A549 (cell line): ENCODE results near the gene MGLL. TPM values are rescaled to one million over a fixed set of nuclear protein-coding genes. Genes with fewer than 3 reads are reported as not detected.

ENCODE experiments used
- EHF ChIP-seq: fragments of 250-450 bp; sonication (Bioruptor Pico); IDR thresholded peaks from 2 replicates; pipeline ENCODE4 v1.5.0; 2020; ENCODE audit warnings: mild to moderate bottlenecking
- ESRRA ChIP-seq: fragments of 150-350 bp; IDR thresholded peaks from 2 replicates; pipeline ENCODE4 v1.6.1; 2014; ENCODE audit warnings: mild to moderate bottlenecking, low read length, borderline replicate concordance
- FOSL2 ChIP-seq, 2 experiments: fragments of 450-650 bp in 1 of 2; fragments of >200 bp in 1 of 2; sonication (Bioruptor Twin) in 1 of 2; formaldehyde crosslinking; IDR thresholded peaks; 2 replicates each; pipeline versions ENCODE4 v1.5.0 to v1.6.1; 2016 to 2020; ENCODE audit warnings: mild to moderate bottlenecking in 1 of 2, moderate library complexity in 1 of 2
- FOXS1 ChIP-seq: fragments of 250-450 bp; sonication (Bioruptor Pico); IDR thresholded peaks from 2 replicates; pipeline ENCODE4 v1.5.0; 2020; ENCODE audit warnings: mild to moderate bottlenecking, moderate library complexity
- GATA3 ChIP-seq: IDR thresholded peaks from 2 replicates; pipeline ENCODE4 v1.6.1; 2012; ENCODE audit warnings: borderline replicate concordance
- HOXB5 ChIP-seq: fragments of 250-450 bp; sonication (Bioruptor Pico); IDR thresholded peaks from 2 replicates; pipeline ENCODE4 v1.5.0; 2020; ENCODE audit warnings: mild to moderate bottlenecking, moderate library complexity
- JUNB ChIP-seq: fragments of >200 bp; sonication (Bioruptor Twin); formaldehyde crosslinking; IDR thresholded peaks from 2 replicates; pipeline ENCODE4 v1.6.1; 2016
- KDM1A ChIP-seq: fragments of 200-600 bp; sonication (generic); IDR thresholded peaks from 2 replicates; pipeline ENCODE4 v1.6.1; 2016; ENCODE audit warnings: low read depth, mild to moderate bottlenecking
- KDM5A ChIP-seq: fragments of 200-600 bp; sonication (generic); IDR thresholded peaks from 2 replicates; pipeline ENCODE4 v1.6.1; 2016; ENCODE audit warnings: antibody characterized with exemption, mild to moderate bottlenecking
- MYC ChIP-seq: IDR thresholded peaks from 2 replicates; pipeline ENCODE4 v1.6.1; 2012; ENCODE audit warnings: mild to moderate bottlenecking, inconsistent platforms, low read length, improper control_type of control experiment, borderline replicate concordance
- NFE2L2 ChIP-seq: fragments of 150-350 bp; conservative IDR thresholded peaks from 2 replicates; pipeline ENCODE4 v1.6.1; 2014; ENCODE audit warnings: low read length
- NR3C1 ChIP-seq: fragments of >200 bp; sonication (Bioruptor Twin); formaldehyde crosslinking; IDR thresholded peaks from 3 replicates; pipeline ENCODE4 v1.6.1; 2017
- POLR2A ChIP-seq: IDR thresholded peaks from 2 replicates; pipeline ENCODE4 v1.6.1; 2012; ENCODE audit warnings: mild to moderate bottlenecking, low read length
- POLR2AphosphoS2 ChIP-seq: conservative IDR thresholded peaks from 2 replicates; pipeline ENCODE4 v1.6.1; 2012; ENCODE audit warnings: low read length, improper control_type of control experiment, inconsistent platforms
- RAD21 ChIP-seq, 2 experiments: fragments of >200 bp in 1 of 2; sonication (Bioruptor Twin) in 1 of 2; formaldehyde crosslinking in 1 of 2; IDR thresholded peaks in 1 of 2; conservative IDR thresholded peaks in 1 of 2; 2 replicates in 1 of 2; 3 replicates in 1 of 2; pipeline ENCODE4 v1.6.1; 2012 to 2018; ENCODE audit warnings: inconsistent platforms in 1 of 2
- RFX5 ChIP-seq: fragments of 450-650 bp; IDR thresholded peaks from 2 replicates; pipeline ENCODE4 v1.7.1; 2014; ENCODE audit warnings: antibody characterized with exemption, mild to moderate bottlenecking, moderate library complexity
- SMC3 ChIP-seq: fragments of >200 bp; sonication (Bioruptor Twin); formaldehyde crosslinking; IDR thresholded peaks from 3 replicates; pipeline ENCODE4 v1.6.1; 2018; ENCODE audit warnings: inconsistent platforms
- SREBF2 ChIP-seq: fragments of 450-650 bp; IDR thresholded peaks from 2 replicates; pipeline ENCODE4 v1.6.1; 2014; ENCODE audit warnings: mild to moderate bottlenecking, moderate library complexity
- ZFP36 ChIP-seq: fragments of 450-650 bp; IDR thresholded peaks from 2 replicates; pipeline ENCODE4 v1.6.1; 2014; ENCODE audit warnings: borderline replicate concordance; ENCODE audit not compliant: partially characterized antibody
- polyA plus RNA-seq, 4 experiments: library from polyadenylated mRNA; depleted of rRNA in 3 of 4; stranded (reverse); fragments of >200 nt; fragmentation: RNase III in 1 of 4; extraction: RNeasy Plus Mini Kit Qiagen cat#74134 plus additional on column Dnase treatment in 1 of 4; gene quantifications; 2 replicates in 3 of 4; 3 replicates in 1 of 4; pipeline ENCODE4 v1.2.3, GENCODE V29; 2011 to 2017
- TF ChIP-seq, protein P1 (sequence below): fragments of >200 bp; sonication (Bioruptor Twin); formaldehyde crosslinking; IDR thresholded peaks from 3 replicates; pipeline ENCODE4 v1.6.1; 2016
- TF ChIP-seq, protein P2 (sequence below): fragments of 150-350 bp; IDR thresholded peaks from 2 replicates; pipeline ENCODE4 v1.6.1; 2014; ENCODE audit warnings: low read depth, mild to moderate bottlenecking, low read length
- TF ChIP-seq, protein P3 (sequence below): IDR thresholded peaks from 2 replicates; pipeline ENCODE4 v1.6.1; 2012
- TF ChIP-seq, protein P4 (sequence below): fragments of >200 bp; sonication (Bioruptor Twin); formaldehyde crosslinking; IDR thresholded peaks from 3 replicates; pipeline ENCODE4 v1.5.1; 2016

MGLL gene
- polyA plus RNA-seq, 2 of the 4 experiments (the other 2 are of a cell fraction): 38.5 to 41.5 TPM

DNA sequence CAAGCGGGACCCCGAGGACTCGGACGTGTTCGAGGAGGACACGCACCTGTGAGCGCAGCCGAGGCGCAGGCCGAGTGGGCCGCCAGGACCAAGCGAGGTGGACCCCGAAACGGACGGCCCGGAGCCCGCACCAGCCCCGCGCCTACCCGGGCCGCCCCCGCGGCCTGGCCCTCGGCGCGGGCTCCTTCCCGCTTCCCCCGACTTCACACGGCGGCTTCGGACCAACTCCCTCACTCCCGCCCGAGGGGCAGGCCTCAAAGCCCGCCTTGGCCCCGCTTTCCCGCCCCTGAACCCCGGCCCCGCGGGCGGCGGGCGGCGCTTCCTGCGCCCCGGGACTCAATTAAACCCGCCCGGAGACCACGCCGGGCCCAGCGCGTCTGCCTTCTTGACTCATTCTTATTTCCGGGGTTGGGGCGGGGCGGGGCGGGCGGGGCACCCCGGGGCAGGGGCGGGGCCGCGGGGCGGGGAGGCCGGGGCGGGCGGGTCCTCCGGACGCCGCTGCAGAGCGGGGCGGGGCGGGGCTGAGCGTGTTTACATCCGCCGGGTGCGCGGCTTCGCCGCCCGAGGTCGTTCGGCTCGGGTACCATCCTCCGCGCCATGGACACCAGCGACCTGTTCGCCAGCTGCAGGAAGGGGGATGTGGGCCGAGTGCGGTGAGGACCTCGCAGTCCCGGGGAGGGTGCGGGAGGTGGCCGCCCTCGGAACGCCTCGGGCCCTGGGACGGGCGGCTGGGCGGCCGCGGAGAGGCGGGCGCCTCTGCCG is 149.7 kb downstream of the MGLL start, which contains the start of gene ABTB1 (continued):
- TF ChIP-seq GATA3: no peak
- no peak for TF ChIP-seq NR3C1
- TF ChIP-seq KDM5A: no peak
- TF ChIP-seq FOXS1 (CRISPR knock-in tag): no peak
- TF ChIP-seq POLR2AphosphoS2: no peak
- no peak; the same call in 1 of the 2 replicates for TF ChIP-seq EHF (CRISPR knock-in tag)
- peak; percentile 52 for TF ChIP-seq POLR2A
- TF ChIP-seq HOXB5 (CRISPR knock-in tag): no peak
- TF ChIP-seq SMC3: no peak
- TF ChIP-seq, protein P1, sequence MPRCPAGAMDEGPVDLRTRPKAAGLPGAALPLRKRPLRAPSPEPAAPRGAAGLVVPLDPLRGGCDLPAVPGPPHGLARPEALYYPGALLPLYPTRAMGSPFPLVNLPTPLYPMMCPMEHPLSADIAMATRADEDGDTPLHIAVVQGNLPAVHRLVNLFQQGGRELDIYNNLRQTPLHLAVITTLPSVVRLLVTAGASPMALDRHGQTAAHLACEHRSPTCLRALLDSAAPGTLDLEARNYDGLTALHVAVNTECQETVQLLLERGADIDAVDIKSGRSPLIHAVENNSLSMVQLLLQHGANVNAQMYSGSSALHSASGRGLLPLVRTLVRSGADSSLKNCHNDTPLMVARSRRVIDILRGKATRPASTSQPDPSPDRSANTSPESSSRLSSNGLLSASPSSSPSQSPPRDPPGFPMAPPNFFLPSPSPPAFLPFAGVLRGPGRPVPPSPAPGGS: peak; percentile 85; the same call in 2 of the 3 replicates
- no peak for TF ChIP-seq MYC
- TF ChIP-seq RAD21 (conservative IDR thresholded peaks at IDR 0.05 in 1 of 2, IDR thresholded peaks at IDR 0.05 in 1 of 2): no peak
- no peak for TF ChIP-seq ZFP36
- TF ChIP-seq RFX5: no peak
- no peak for TF ChIP-seq NFE2L2
- TF ChIP-seq KDM1A: no peak
- TF ChIP-seq JUNB: no peak
- TF ChIP-seq, protein P2, sequence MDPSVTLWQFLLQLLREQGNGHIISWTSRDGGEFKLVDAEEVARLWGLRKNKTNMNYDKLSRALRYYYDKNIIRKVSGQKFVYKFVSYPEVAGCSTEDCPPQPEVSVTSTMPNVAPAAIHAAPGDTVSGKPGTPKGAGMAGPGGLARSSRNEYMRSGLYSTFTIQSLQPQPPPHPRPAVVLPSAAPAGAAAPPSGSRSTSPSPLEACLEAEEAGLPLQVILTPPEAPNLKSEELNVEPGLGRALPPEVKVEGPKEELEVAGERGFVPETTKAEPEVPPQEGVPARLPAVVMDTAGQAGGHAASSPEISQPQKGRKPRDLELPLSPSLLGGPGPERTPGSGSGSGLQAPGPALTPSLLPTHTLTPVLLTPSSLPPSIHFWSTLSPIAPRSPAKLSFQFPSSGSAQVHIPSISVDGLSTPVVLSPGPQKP: no peak
- TF ChIP-seq, protein P3, sequence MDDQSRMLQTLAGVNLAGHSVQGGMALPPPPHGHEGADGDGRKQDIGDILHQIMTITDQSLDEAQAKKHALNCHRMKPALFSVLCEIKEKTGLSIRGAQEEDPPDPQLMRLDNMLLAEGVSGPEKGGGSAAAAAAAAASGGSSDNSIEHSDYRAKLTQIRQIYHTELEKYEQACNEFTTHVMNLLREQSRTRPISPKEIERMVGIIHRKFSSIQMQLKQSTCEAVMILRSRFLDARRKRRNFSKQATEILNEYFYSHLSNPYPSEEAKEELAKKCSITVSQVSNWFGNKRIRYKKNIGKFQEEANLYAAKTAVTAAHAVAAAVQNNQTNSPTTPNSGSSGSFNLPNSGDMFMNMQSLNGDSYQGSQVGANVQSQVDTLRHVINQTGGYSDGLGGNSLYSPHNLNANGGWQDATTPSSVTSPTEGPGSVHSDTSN: 0 out of 2 replicates have a peak, but pooled peaks have one; percentile 19
- TF ChIP-seq ESRRA: no peak
- TF ChIP-seq, protein P4, sequence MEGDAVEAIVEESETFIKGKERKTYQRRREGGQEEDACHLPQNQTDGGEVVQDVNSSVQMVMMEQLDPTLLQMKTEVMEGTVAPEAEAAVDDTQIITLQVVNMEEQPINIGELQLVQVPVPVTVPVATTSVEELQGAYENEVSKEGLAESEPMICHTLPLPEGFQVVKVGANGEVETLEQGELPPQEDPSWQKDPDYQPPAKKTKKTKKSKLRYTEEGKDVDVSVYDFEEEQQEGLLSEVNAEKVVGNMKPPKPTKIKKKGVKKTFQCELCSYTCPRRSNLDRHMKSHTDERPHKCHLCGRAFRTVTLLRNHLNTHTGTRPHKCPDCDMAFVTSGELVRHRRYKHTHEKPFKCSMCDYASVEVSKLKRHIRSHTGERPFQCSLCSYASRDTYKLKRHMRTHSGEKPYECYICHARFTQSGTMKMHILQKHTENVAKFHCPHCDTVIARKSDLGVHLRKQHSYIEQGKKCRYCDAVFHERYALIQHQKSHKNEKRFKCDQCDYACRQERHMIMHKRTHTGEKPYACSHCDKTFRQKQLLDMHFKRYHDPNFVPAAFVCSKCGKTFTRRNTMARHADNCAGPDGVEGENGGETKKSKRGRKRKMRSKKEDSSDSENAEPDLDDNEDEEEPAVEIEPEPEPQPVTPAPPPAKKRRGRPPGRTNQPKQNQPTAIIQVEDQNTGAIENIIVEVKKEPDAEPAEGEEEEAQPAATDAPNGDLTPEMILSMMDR: no peak
- TF ChIP-seq SREBF2: no peak
- no peak for TF ChIP-seq FOSL2 (IDR thresholded peaks at IDR 0.05)
- peak; percentile 13; the same call in 1 of the 2 replicates for TF ChIP-seq FOSL2 (CRISPR knock-in tag; IDR thresholded peaks at IDR 0.05)
